KOPT-K1 (cell line): ENCODE data around the gene UBASH3A.

Experiments
- H3K27ac ChIP-seq: fragments of 200-600 bp; sonication (generic); 2 replicates; pipeline ENCODE4 v1.5.1; 2016; ENCODE audit warnings: antibody characterized with exemption, mild to moderate bottlenecking, low read depth, low read length; ENCODE audit not compliant: poor library complexity, severe bottlenecking
- H3K36me3 ChIP-seq: fragments of 200-600 bp; sonication (generic); 2 replicates; pipeline ENCODE4 v1.5.1; 2017; ENCODE audit warnings: antibody characterized with exemption, mild to moderate bottlenecking, low read length, moderate library complexity; ENCODE audit not compliant: insufficient read depth
- H3K9me3 ChIP-seq: fragments of 200-600 bp; sonication (generic); 2 replicates; pipeline ENCODE4 v1.5.1; 2017; ENCODE audit warnings: antibody characterized with exemption, low read length, mild to moderate bottlenecking; ENCODE audit not compliant: insufficient read depth, poor library complexity, severe bottlenecking

UBASH3A gene

GRCh38 chr21:42490720-42491119 is 87.0 kb downstream of the UBASH3A start:
- H3K36me3 ChIP-seq: no peaks in the 10 kb centered on the region
- no peak overlapping the region for H3K27ac ChIP-seq
- no peaks in the 10 kb centered on the region for H3K9me3 ChIP-seq

- H3K36me3 ChIP-seq: no peaks in the 10 kb centered on the region
- no peak overlapping the region for H3K27ac ChIP-seq
- H3K9me3 ChIP-seq: no peaks in the 10 kb centered on the region
Observed at GRCh38 chr21:42491328-42491727, 87.6 kb downstream of the UBASH3A start.

GRCh38 chr21:42492201-42492600 is 88.5 kb downstream of the UBASH3A start:
- Histone ChIP-seq H3K27ac (no peak overlapping the region), H3K9me3 (no peaks in the 10 kb centered on the region), H3K36me3 (no peaks in the 10 kb centered on the region)

DNA sequence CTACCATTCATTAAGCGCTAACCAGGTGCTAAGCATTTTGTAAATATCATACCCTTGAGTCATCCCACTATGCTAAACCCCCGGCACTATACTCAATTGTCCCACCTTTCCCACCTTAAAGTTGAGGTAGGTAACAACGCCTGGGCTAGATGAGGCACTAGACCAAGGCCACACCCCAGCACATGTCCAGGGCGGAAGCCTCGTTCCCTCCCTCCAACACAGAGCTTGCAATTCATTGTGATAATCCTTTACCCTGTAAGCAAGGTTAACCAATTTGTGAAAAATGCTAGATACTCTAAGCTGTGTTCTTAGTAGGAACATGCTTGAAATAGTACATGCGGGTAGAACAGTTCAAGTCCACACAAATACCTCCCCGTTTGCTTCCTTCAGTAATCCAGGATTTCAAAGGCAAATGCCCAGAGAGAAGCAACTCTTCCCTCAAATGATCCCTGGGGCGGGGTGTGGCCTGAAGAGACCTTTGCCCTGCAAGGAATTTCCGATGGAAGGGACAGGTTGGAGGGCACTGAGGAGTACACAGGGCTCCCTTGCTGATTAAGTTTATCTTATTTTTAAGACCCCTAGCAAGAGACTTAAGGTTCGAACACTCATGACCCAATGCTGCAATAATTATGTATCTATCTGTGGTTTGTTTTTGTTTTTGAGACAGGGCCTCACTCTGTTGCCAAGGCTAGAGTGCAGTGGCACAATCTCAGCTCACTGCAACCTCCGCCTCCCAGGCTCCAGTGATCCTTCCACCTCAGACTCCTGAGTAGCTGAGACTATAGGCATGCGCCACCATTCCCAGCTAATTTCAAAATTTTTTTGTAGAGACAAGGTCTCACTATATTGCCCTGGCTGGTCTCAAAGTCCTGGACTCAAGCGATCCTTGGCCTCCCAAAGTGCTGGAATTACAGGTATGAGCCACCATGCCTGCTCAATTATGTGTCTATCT is 89.7 kb downstream of the UBASH3A start:
- no peaks in the 10 kb centered on the region for H3K36me3 ChIP-seq
- no peaks in the 10 kb centered on the region for H3K9me3 ChIP-seq
- no peak overlapping the region for H3K27ac ChIP-seq

DNA sequence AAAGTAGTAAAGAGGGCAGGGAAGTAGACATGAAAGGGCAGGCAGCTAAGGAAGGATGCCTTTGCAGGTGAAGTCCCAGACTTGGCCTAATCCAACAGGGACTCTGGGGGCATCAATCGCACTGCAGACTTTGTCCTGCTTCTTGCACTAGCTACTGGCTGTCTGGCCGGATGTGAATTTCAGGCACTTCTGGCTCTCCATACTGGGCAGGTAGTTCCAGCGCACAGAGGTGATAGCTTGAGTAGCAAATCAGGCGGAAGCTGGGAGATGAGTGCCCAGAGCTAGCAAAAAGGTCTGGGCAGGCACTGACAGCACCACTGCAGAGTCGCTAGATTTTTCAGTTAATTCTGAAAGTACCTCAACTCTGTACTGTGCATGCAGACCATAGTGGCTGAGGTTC is 91.3 kb downstream of the UBASH3A start:
- Histone ChIP-seq H3K36me3 (no peaks in the 10 kb centered on the region), H3K9me3 (no peaks in the 10 kb centered on the region), H3K27ac (no peak overlapping the region)

DNA sequence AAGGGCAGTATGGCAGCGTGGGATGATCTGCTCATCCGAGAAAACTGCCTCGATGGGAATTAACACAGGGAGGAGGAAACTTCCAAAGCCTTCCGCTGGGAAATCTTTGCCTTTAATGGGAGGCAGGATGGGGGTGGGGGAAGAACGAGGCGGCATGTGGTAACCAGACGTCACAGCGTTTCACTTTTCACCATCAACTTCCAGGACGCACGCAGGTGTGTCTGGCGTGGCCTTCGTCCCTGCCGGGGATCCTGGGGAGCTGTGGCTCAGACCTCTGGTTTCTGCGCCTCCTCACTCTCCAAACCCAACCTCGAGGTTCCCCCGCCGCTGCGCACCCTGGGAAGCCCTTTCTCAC is 92.0 kb downstream of the UBASH3A start:
- H3K27ac ChIP-seq: peak overlapping the region; percentile 13
- H3K9me3 ChIP-seq: no peaks in the 10 kb centered on the region
- no peaks in the 10 kb centered on the region for H3K36me3 ChIP-seq

DNA sequence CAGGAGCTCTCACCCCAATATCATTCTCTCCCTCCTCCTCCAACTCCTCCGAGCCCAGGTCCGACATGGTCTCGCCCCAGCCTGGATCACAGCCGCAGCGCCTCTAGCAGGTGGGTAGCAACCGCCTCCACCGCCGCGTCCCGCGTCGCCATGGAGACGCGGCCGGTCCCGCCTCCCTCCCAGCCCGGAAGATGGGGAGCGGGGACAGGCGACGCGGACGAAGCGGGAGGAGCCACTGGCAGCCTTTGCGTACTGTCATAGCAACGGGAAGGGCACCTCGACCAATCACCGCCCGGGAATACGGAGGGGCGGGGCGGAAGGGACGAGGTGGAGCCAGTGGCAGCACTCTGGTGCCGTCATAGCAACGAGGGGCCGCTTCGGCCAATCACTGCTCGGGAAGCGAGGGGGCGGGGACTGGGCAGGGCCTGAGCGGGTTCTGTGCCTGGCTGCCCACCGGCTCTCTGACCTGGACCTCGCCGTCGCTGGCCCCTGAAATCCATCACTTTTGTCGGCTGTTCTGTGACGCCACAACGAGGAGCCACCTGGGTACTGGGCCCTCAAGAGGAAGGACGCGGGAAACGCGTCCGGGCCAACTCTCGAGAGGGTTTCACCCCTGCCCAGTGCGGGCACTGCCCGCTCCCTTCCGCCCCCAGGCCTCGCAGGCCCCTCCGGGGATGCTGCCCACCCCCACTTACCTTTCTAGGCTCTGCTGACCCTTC is 92.6 kb downstream of the UBASH3A start, which contains the start of gene RSPH1:
Gene RSPH1, minus strand, starts transcription at position 105 of the 719 bp plus-strand sequence. Its CDS starts 38 bp downstream, at position 67.
- H3K27ac ChIP-seq: peak within 1 kb of the TSS; percentile 65
- H3K9me3 ChIP-seq: no peaks in the 10 kb centered on the region
- H3K36me3 ChIP-seq: no peaks in the 10 kb centered on the region

DNA sequence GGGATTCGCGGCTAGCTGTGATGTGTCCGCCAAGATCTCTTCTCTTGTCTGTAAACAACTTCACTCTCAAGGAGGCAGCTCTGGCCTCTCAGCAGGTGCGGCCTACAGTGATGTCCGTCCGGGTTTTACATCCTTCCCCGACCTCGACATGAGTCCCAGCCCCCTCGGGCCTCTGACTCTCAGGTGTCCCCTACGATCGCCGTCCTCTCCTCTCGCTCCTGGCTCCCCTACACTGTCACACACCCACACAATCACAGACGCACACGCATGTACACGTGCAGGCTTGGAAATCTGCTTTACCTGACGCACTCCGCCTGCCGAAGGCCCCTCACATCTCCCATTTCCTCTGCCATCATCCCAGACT is 93.1 kb downstream of the UBASH3A start:
- Histone ChIP-seq H3K36me3 (no peaks in the 10 kb centered on the region), H3K9me3 (no peaks in the 10 kb centered on the region), H3K27ac (peak overlapping the region; percentile 65)
